ENCODE data around the gene IL16. TPM values are rescaled to one million over a fixed set of nuclear protein-coding genes. Genes with fewer than 3 reads are reported as not detected.
"Not testable (repeated sequence)": the region's sequence is repeated elsewhere in the genome, so short reads cannot be mapped to it uniquely, and the experiment has no call there.

IL16 gene
- total RNA-seq, 4 donors from 2014 or later: 8.2 to 19.9 (median 13.7) TPM

GRCh38 chr15:81330366-81331090 lies 133.8 kb downstream of the IL16 start:
- H3K27me3 ChIP-seq: no peaks in the 10 kb centered on the region
- 83% methylated on average over 5 of the region's 5 CpGs for WGBS
- TF ChIP-seq POLR2AphosphoS5 (IDR thresholded peaks at IDR 0.05): no peak
- no peak for TF ChIP-seq EP300 (IDR thresholded peaks at IDR 0.05)
- TF ChIP-seq, protein P1, sequence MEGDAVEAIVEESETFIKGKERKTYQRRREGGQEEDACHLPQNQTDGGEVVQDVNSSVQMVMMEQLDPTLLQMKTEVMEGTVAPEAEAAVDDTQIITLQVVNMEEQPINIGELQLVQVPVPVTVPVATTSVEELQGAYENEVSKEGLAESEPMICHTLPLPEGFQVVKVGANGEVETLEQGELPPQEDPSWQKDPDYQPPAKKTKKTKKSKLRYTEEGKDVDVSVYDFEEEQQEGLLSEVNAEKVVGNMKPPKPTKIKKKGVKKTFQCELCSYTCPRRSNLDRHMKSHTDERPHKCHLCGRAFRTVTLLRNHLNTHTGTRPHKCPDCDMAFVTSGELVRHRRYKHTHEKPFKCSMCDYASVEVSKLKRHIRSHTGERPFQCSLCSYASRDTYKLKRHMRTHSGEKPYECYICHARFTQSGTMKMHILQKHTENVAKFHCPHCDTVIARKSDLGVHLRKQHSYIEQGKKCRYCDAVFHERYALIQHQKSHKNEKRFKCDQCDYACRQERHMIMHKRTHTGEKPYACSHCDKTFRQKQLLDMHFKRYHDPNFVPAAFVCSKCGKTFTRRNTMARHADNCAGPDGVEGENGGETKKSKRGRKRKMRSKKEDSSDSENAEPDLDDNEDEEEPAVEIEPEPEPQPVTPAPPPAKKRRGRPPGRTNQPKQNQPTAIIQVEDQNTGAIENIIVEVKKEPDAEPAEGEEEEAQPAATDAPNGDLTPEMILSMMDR (IDR thresholded peaks at IDR 0.05): no peak
- TF ChIP-seq POLR2A (IDR thresholded peaks at IDR 0.05): no peak
- H3K36me3 ChIP-seq: no peaks in the 10 kb centered on the region
- no peak for DNase-seq (ENCODE audit: low spot score in 2 of 2)
- H3K27ac ChIP-seq: no peak overlapping the region
- H3K4me3 ChIP-seq: no peak overlapping the region
- H3K4me1 ChIP-seq: no peaks in the 10 kb centered on the region
- no peaks in the 10 kb centered on the region for H3K9me3 ChIP-seq

- H3K27ac ChIP-seq; H3K27me3 ChIP-seq; H3K36me3 ChIP-seq; DNase-seq (ENCODE audit: low spot score in 2 of 2); H3K9me3 ChIP-seq; H3K4me3 ChIP-seq; H3K4me1 ChIP-seq: not testable (repeated sequence)
- WGBS: 77% methylated on average over 9 of the region's 9 CpGs
These were observed 134.5 kb downstream of the IL16 start for GRCh38 chr15:81331141-81331540.

DNA sequence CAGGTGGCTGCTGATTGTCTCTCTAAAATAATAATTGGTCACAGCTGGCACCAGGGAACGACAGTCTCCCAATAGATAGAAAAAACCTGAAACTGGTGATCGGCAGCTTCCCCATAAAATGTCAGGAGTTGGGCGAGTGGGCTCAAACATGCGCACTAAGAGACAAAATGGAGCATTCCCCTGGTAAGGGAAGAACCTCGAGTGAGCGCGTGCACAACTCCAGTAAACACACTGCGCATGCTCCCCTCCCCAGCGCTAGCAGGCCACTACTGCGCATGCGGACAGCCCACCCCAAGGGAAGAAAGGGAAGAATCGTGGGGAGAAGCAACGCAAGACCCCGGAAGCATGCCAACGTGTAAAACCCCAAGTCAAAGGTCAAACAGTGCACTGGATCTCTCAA lies 134.9 kb downstream of the IL16 start:
- Histone ChIP-seq H3K4me1 (no peaks in the 10 kb centered on the region), H3K36me3 (no peaks in the 10 kb centered on the region), H3K9me3 (no peaks in the 10 kb centered on the region), H3K27ac (no peak overlapping the region), H3K4me3 (no peak overlapping the region), H3K27me3 (no peaks in the 10 kb centered on the region)
- no peak for DNase-seq (ENCODE audit: low spot score in 2 of 2)
- WGBS: 92% methylated on average over 15 of the region's 15 CpGs
- no peak for TF ChIP-seq POLR2A (IDR thresholded peaks at IDR 0.05)
- TF ChIP-seq POLR2AphosphoS5 (IDR thresholded peaks at IDR 0.05): no peak

DNA sequence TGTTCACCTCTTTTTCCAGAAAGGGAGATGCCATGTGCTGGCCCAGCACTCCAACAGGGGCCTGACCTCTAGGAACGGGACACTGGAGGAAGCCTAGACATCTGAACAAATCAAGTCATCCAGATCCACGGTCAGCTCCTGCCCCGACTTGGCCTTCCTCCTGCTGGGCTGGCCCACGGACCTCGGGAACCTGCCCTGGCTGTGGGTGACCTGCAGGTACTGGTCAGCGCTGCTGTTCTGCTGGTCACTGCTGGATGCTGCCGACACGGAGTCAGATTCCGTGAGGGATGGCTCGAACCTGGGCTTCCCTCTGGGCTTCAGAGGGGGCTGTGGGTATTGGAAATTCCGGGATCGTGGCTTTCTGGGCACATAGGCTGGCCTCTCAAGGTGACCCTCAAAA lies 135.6 kb downstream of the IL16 start:
- WGBS: 94% methylated on average over 4 of the region's 12 CpGs
- DNase-seq (ENCODE audit: low spot score in 2 of 2): no peak

GRCh38 chr15:81333363-81333762 lies 136.7 kb downstream of the IL16 start:
- no peak for DNase-seq (ENCODE audit: low spot score in 2 of 2)
- 87% methylated on average over 3 of the region's 3 CpGs for WGBS
- H3K9me3 ChIP-seq: no peaks in the 10 kb centered on the region
- H3K27me3 ChIP-seq: no peaks in the 10 kb centered on the region
- TF ChIP-seq, protein P1 (IDR thresholded peaks at IDR 0.05): no peak
- no peak for TF ChIP-seq POLR2A (IDR thresholded peaks at IDR 0.05)
- no peak for TF ChIP-seq POLR2AphosphoS5 (IDR thresholded peaks at IDR 0.05)
- no peak for TF ChIP-seq EP300 (IDR thresholded peaks at IDR 0.05)
- no peak overlapping the region for H3K27ac ChIP-seq
- H3K4me3 ChIP-seq: no peak overlapping the region
- no peaks in the 10 kb centered on the region for H3K36me3 ChIP-seq
- peaks cover 6% of the 10 kb centered on the region for H3K4me1 ChIP-seq

More for the DNA sequence above, 135.6 kb downstream of the IL16 start:
- Histone ChIP-seq H3K27ac (no peak overlapping the region), H3K4me3 (no peak overlapping the region), H3K4me1 (peaks cover 2% of the 10 kb centered on the region), H3K27me3 (no peaks in the 10 kb centered on the region), H3K36me3 (no peaks in the 10 kb centered on the region), H3K9me3 (no peaks in the 10 kb centered on the region)
- no peak for TF ChIP-seq EP300 (IDR thresholded peaks at IDR 0.05)
- TF ChIP-seq, protein P1 (IDR thresholded peaks at IDR 0.05): no peak
- TF ChIP-seq POLR2AphosphoS5 (IDR thresholded peaks at IDR 0.05): no peak
- TF ChIP-seq POLR2A (IDR thresholded peaks at IDR 0.05): no peak

- no peak for TF ChIP-seq EP300 (IDR thresholded peaks at IDR 0.05)
- TF ChIP-seq, protein P1 (IDR thresholded peaks at IDR 0.05): no peak
- TF ChIP-seq POLR2A (IDR thresholded peaks at IDR 0.05): no peak
- no peak for TF ChIP-seq POLR2AphosphoS5 (IDR thresholded peaks at IDR 0.05)
- Histone ChIP-seq H3K27me3 (no peaks in the 10 kb centered on the region), H3K4me3 (no peak overlapping the region), H3K36me3 (no peaks in the 10 kb centered on the region), H3K4me1 (peaks cover 10% of the 10 kb centered on the region), H3K27ac (no peak overlapping the region), H3K9me3 (no peaks in the 10 kb centered on the region)
- WGBS: 92% methylated on average over 10 of the region's 10 CpGs
- DNase-seq (ENCODE audit: low spot score in 2 of 2): no peak
These were observed 138.2 kb downstream of the IL16 start for GRCh38 chr15:81334768-81335435.
